ENCODE data around the gene ATP10D. TPM values are rescaled to one million over a fixed set of nuclear protein-coding genes. Genes with fewer than 3 reads are reported as not detected.
"Not testable (repeated sequence)": the region's sequence is repeated elsewhere in the genome, so short reads cannot be mapped to it uniquely, and the experiment has no call there.

The ATP10D gene
- total and polyA plus RNA-seq, 9 of the 15 experiments (the other 6 are each of a cell fraction or from before 2014, with no cell fraction given) = 0.10 to 0.36 (median 0.19) TPM; not detected in 1

- in situ Hi-C loops (cut with MboI) = no loop called here
- FAIRE-seq = no peak
Measured at GRCh38 chr4:47526281-47526680, 41.2 kb downstream of the ATP10D start.

GRCh38 chr4:47528646-47529045 is 43.6 kb downstream of the ATP10D start:
- FAIRE-seq; H3K9me1 ChIP-seq (ENCODE audit: control insufficient read depth, insufficient read depth, low read length); H3K4me2 ChIP-seq (ENCODE audit: insufficient read depth, low read length); BruUV-seq (replicated peaks); H3K27me3 ChIP-seq (ENCODE audit: control insufficient read depth in 2 of 2, insufficient read depth in 2 of 2, low read length in 2 of 2); H3K4me1 ChIP-seq (replicated peaks in 1 of 2; ENCODE audit: control insufficient read depth in 2 of 2, insufficient read depth in 2 of 2, low read length in 2 of 2); CTCF ChIA-PET (ENCODE audit: low intra/inter-chr PET ratio); DNase-seq (ENCODE audit: extremely low read depth in 1 of 4, low spot score in 3 of 4); H3K79me2 ChIP-seq (ENCODE audit: control insufficient read depth, insufficient read depth, low read length); H3K9me3 ChIP-seq (replicated peaks; ENCODE audit: control insufficient read depth, insufficient read depth, low read depth, low read length); POLR2A ChIA-PET; H3K4me3 ChIP-seq; H3K27ac ChIP-seq (ENCODE audit: extremely low read depth, low read depth, low read length); ATAC-seq; in situ Hi-C loops (cut with MboI); H4K20me1 ChIP-seq (replicated peaks; ENCODE audit: control insufficient read depth, insufficient read depth, low read length); H3K36me3 ChIP-seq (ENCODE audit: control insufficient read depth, insufficient read depth, low read length); H3K9ac ChIP-seq (ENCODE audit: insufficient read depth in 1 of 2, low read depth in 2 of 2, low read length in 2 of 2); intact Hi-C loops (cut with micrococcal nuclease); H2AFZ ChIP-seq (ENCODE audit: low read depth, low read length): not testable (repeated sequence)
- whole genome bisulfite sequencing (ENCODE audit: insufficient coverage, low coverage, missing lambda C conversion rate) = 0% methylated on average over 3 of the region's 3 CpGs

More at GRCh38 chr4:47526281-47526680, 41.2 kb downstream of the ATP10D start:
- DNase-seq (ENCODE audit: extremely low read depth in 1 of 4, low spot score in 3 of 4) (no peak), ATAC-seq (no peak)
- Histone ChIP-seq H3K36me3 (ENCODE audit: control insufficient read depth, insufficient read depth, low read length) (no peaks in the 10 kb centered on the region), H3K9me3 (replicated peaks; ENCODE audit: control insufficient read depth, insufficient read depth, low read depth, low read length) (no peaks in the 10 kb centered on the region), H4K20me1 (replicated peaks; ENCODE audit: control insufficient read depth, insufficient read depth, low read length) (no peaks in the 10 kb centered on the region), H3K27me3 (ENCODE audit: control insufficient read depth in 2 of 2, insufficient read depth in 2 of 2, low read length in 2 of 2) (peaks cover 2 to 4% of the 10 kb centered on the region in 2 experiments; a peak in 1 of 5 replicates), H3K4me2 (ENCODE audit: insufficient read depth, low read length) (no peak overlapping the region), H3K4me3 (no peak overlapping the region), H3K79me2 (ENCODE audit: control insufficient read depth, insufficient read depth, low read length) (no peaks in the 10 kb centered on the region), H2AFZ (ENCODE audit: low read depth, low read length) (no peak overlapping the region), H3K9ac (ENCODE audit: insufficient read depth in 1 of 2, low read depth in 2 of 2, low read length in 2 of 2) (no peak overlapping the region), H3K4me1 (replicated peaks in 1 of 2; ENCODE audit: control insufficient read depth in 2 of 2, insufficient read depth in 2 of 2, low read length in 2 of 2) (no peaks in the 10 kb centered on the region), H3K27ac (ENCODE audit: extremely low read depth, low read depth, low read length) (no peak overlapping the region), H3K9me1 (ENCODE audit: control insufficient read depth, insufficient read depth, low read length) (no peaks in the 10 kb centered on the region)
- TF ChIP-seq ELF2 (CRISPR knock-in tag; IDR thresholded peaks at IDR 0.05) = no peak
- POLR2A ChIA-PET = no interaction called here
- no TSS peak for BruUV-seq (replicated peaks)
- CTCF ChIA-PET (ENCODE audit: low intra/inter-chr PET ratio) = no interaction called here
- intact Hi-C loops (cut with micrococcal nuclease) = no loop called here
